Measurements from ENCODE around the gene FAT2.

DNA sequence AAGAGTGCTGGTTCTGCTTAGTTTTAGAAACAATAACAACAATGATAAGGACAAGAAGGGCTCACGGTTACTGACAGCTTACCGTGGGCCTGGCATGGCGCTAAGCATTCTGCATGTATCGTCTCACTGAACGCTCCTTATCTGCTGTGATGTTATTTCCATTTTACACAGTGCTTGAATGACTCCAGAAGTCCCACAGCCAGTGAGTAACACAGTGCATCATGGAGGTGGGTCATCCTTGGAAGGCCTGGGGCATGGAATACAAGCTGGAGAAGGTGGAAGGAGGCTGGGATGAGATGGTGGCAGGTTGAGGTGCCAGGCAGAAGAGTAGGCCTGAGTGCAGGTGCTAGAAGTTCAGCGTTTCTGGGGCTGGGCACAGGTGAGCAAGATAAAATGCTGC is 36.5 kb upstream of the FAT2 start:
- TF ChIP-seq, protein P1, sequence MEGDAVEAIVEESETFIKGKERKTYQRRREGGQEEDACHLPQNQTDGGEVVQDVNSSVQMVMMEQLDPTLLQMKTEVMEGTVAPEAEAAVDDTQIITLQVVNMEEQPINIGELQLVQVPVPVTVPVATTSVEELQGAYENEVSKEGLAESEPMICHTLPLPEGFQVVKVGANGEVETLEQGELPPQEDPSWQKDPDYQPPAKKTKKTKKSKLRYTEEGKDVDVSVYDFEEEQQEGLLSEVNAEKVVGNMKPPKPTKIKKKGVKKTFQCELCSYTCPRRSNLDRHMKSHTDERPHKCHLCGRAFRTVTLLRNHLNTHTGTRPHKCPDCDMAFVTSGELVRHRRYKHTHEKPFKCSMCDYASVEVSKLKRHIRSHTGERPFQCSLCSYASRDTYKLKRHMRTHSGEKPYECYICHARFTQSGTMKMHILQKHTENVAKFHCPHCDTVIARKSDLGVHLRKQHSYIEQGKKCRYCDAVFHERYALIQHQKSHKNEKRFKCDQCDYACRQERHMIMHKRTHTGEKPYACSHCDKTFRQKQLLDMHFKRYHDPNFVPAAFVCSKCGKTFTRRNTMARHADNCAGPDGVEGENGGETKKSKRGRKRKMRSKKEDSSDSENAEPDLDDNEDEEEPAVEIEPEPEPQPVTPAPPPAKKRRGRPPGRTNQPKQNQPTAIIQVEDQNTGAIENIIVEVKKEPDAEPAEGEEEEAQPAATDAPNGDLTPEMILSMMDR (conservative IDR thresholded peaks at IDR 0.05; ENCODE audit: low read length): no peak
- TF ChIP-seq EZH2phosphoT487 (IDR thresholded peaks at IDR 0.05; ENCODE audit: borderline replicate concordance, low read depth, low read length): no peak

Measured in OCI-LY7 (cell line).